HUES48 (cell line): ENCODE results near the gene PAX9.
"Not testable (repeated sequence)": the region's sequence is repeated elsewhere in the genome, so short reads cannot be mapped to it uniquely, and the experiment has no call there.

Experiments
- H3K27ac ChIP-seq: one replicate; pipeline ENCODE4 v1.7.0; 2013; ENCODE audit warnings: low read depth, low read length, inconsistent platforms
- H3K27me3 ChIP-seq: 2 replicates; pipeline ENCODE4 v1.6.1; 2013; ENCODE audit warnings: mild to moderate bottlenecking, low read length; ENCODE audit not compliant: control insufficient read depth, insufficient read depth
- H3K36me3 ChIP-seq: 2 replicates; pipeline ENCODE4 v1.6.1; 2013; ENCODE audit warnings: low read length; ENCODE audit not compliant: control insufficient read depth, insufficient read depth
- H3K4me1 ChIP-seq: 2 replicates; pipeline ENCODE4 v1.6.1; 2013; ENCODE audit warnings: mild to moderate bottlenecking, low read length; ENCODE audit not compliant: control insufficient read depth, insufficient read depth
- H3K4me3 ChIP-seq: 2 replicates; pipeline ENCODE4 v1.5.1; 2013; ENCODE audit warnings: mild to moderate bottlenecking, low read depth, low read length
- H3K9ac ChIP-seq: 2 replicates; pipeline ENCODE4 v1.6.1; 2013; ENCODE audit warnings: mild to moderate bottlenecking, low read depth, low read length, moderate library complexity
- H3K9me3 ChIP-seq: 2 replicates; pipeline ENCODE4 v1.6.1; 2013; ENCODE audit warnings: low read length; ENCODE audit not compliant: control insufficient read depth, insufficient read depth

Gene PAX9

GRCh38 chr14:36682338-36682737 lies 20.7 kb downstream of the PAX9 start:
- Histone ChIP-seq H3K4me1 (peaks cover 32% of the 10 kb centered on the region), H3K4me3 (no peak overlapping the region), H3K27me3 (no peaks in the 10 kb centered on the region), H3K9ac (no peak overlapping the region), H3K27ac (no peak overlapping the region), H3K36me3 (no peaks in the 10 kb centered on the region), H3K9me3 (no peaks in the 10 kb centered on the region)

DNA sequence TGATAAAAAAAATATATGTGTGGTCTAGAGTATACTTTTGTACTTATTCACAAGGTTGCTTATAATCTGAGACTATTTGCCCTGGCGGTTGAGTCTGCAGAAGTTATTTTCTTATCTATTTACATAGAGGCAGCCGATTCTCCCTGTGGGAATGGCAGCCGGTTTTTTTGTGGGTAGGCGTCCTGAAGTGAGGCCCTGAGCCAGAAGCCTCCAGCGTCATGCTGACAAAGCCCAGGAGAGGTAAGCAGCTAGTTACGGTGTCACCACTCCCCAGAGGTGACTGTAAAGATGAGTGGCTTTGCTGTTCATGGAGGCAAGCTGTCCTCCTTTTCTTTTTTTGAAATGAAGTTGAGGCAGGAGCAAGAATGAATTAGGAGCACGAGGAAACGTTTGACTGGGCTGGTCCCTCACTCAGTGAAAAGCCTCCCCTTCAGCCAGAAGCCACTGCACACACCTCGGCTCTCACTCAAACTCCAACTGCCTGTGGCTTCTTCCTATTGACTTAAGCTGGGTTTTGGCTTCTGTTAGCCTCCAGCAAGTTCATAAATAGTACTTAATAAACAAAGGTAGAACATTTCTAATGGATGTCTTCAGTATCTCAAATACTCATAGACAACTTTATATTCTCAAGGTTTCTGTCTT lies 21.5 kb downstream of the PAX9 start:
- no peak overlapping the region for H3K9ac ChIP-seq
- no peaks in the 10 kb centered on the region for H3K36me3 ChIP-seq
- H3K9me3 ChIP-seq: no peaks in the 10 kb centered on the region
- no peaks in the 10 kb centered on the region for H3K27me3 ChIP-seq
- peaks cover 32% of the 10 kb centered on the region for H3K4me1 ChIP-seq
- H3K27ac ChIP-seq: no peak overlapping the region
- H3K4me3 ChIP-seq: no peak overlapping the region

DNA sequence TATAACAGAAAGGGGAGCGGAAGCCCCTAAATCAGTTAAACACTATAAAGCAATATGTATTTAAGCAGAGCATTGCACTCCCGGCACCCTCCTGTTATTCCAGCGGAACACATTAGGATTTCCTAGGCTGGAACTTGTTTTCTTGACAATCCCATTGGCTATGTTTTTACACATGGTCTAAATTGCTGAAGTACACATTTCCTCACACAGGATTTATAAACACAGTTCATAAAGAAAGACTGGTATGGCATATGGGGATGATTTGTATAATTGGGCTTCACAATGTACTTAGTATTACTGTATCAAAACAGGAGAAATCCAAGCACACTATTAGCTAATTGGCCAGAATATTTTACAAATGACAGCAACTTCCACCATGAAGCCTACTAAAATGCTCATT lies 23.3 kb downstream of the PAX9 start:
- peaks cover 32% of the 10 kb centered on the region for H3K4me1 ChIP-seq
- H3K9ac ChIP-seq: no peak overlapping the region
- H3K9me3 ChIP-seq: no peaks in the 10 kb centered on the region
- H3K36me3 ChIP-seq: no peaks in the 10 kb centered on the region
- no peak overlapping the region for H3K4me3 ChIP-seq
- no peaks in the 10 kb centered on the region for H3K27me3 ChIP-seq
- no peak overlapping the region for H3K27ac ChIP-seq

GRCh38 chr14:36690311-36691040 lies 28.8 kb downstream of the PAX9 start:
- Histone ChIP-seq H3K4me1 (peaks cover under 1% of the 10 kb centered on the region; the same call in 1 of the 2 replicates), H3K27me3 (no peaks in the 10 kb centered on the region), H3K4me3 (no peak overlapping the region), H3K9me3 (no peaks in the 10 kb centered on the region), H3K27ac (no peak overlapping the region), H3K36me3 (no peaks in the 10 kb centered on the region), H3K9ac (no peak overlapping the region)

GRCh38 chr14:36699420-36699819 lies 37.8 kb downstream of the PAX9 start:
- H3K4me3 ChIP-seq, H3K36me3 ChIP-seq, H3K4me1 ChIP-seq, H3K9ac ChIP-seq, H3K27ac ChIP-seq, H3K27me3 ChIP-seq, H3K9me3 ChIP-seq: not testable (repeated sequence)

- no peak overlapping the region for H3K9ac ChIP-seq
- no peaks in the 10 kb centered on the region for H3K9me3 ChIP-seq
- H3K27ac ChIP-seq: no peak overlapping the region
- H3K27me3 ChIP-seq: no peaks in the 10 kb centered on the region
- no peaks in the 10 kb centered on the region for H3K36me3 ChIP-seq
- H3K4me1 ChIP-seq: peaks cover 6% of the 10 kb centered on the region; the same call in 1 of the 2 replicates
- no peak overlapping the region for H3K4me3 ChIP-seq
Observed at GRCh38 chr14:36700651-36701050, 39.0 kb downstream of the PAX9 start.

DNA sequence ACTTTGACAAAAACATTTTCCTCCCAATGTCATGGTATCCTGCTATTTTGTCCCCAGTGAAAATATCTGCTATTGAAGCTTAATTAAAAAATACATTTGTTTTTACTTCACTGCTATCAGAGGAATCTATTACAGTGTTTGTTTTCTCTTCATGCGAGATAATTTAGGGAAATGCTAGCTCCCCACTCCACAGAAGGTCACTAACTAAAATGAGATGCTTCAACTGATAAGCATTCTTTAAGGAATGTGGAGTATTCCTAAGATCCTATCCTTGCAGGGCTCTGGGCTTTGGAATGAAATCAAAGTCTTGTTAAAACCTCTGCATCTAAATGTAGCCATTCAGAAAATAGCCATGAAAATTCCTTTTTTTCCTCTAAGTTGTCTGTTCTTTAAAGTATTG lies 39.5 kb downstream of the PAX9 start:
- Histone ChIP-seq H3K27ac (no peak overlapping the region), H3K9ac (no peak overlapping the region), H3K9me3 (no peaks in the 10 kb centered on the region), H3K27me3 (no peaks in the 10 kb centered on the region), H3K4me3 (no peak overlapping the region), H3K36me3 (no peaks in the 10 kb centered on the region), H3K4me1 (peaks cover 6% of the 10 kb centered on the region; the same call in 1 of the 2 replicates)

- peaks cover 6% of the 10 kb centered on the region; the same call in 1 of the 2 replicates for H3K4me1 ChIP-seq
- H3K36me3 ChIP-seq: no peaks in the 10 kb centered on the region
- no peak overlapping the region for H3K9ac ChIP-seq
- H3K27me3 ChIP-seq: no peaks in the 10 kb centered on the region
- H3K4me3 ChIP-seq: no peak overlapping the region
- H3K27ac ChIP-seq: no peak overlapping the region
- no peaks in the 10 kb centered on the region for H3K9me3 ChIP-seq
Observed at GRCh38 chr14:36702474-36702873, 40.8 kb downstream of the PAX9 start.

DNA sequence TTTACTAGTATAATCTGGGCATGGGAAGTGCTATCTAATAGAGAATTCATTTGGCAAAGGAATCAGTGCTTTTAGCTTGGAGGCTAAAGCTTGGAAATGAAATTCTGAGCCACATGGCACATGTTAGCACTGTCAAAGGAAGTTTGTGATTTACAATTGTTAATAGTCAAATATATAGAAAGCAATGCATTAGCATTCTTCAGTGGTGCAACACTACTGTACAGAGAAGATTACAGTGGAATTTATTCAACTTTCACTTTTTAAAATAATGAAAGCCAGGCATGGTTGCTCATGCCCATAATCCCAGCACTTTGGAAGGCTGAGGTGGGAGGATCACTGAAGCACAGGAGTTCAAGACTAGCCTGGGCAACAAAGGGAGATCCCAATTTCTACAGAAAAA lies 45.9 kb downstream of the PAX9 start:
- Histone ChIP-seq H3K36me3 (no peaks in the 10 kb centered on the region), H3K9ac (no peak overlapping the region), H3K27me3 (no peaks in the 10 kb centered on the region), H3K9me3 (no peaks in the 10 kb centered on the region), H3K4me1 (no peaks in the 10 kb centered on the region), H3K27ac (no peak overlapping the region), H3K4me3 (no peak overlapping the region)

GRCh38 chr14:36713960-36714703 lies 52.5 kb downstream of the PAX9 start:
- Histone ChIP-seq H3K27me3 (no peaks in the 10 kb centered on the region), H3K36me3 (no peaks in the 10 kb centered on the region), H3K4me1 (peaks cover 13% of the 10 kb centered on the region), H3K27ac (no peak overlapping the region), H3K9ac (no peak overlapping the region), H3K9me3 (no peaks in the 10 kb centered on the region), H3K4me3 (no peak overlapping the region)

DNA sequence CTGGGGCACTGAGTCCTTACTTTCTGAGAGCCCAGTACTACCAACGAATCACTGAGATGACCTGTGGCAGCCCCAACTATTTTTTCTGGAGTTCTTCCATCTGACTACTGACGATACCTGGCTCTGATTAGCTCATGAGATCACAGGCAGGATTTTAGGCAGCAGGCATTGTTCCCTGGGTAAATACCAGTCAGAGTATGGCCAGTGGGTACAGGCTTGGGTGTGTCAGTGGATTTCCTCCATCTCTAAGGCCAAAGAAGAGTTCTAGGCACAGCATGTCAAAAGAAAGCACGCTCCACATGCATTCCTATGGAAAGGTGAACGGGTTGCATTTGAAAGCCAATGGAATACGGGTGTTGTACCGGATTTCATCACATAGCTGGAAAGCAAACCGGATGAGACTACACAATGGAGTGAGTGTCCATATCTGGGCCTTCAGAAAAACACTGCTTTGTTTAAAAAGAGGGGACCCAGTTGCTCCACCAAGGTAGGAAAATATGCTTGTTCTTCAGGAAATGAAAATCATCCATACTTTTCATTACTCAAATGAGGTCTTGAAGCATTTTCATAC lies 55.0 kb downstream of the PAX9 start:
- Histone ChIP-seq H3K27ac (no peak overlapping the region), H3K4me1 (peaks cover 13% of the 10 kb centered on the region), H3K9ac (no peak overlapping the region), H3K4me3 (no peak overlapping the region), H3K36me3 (no peaks in the 10 kb centered on the region), H3K9me3 (no peaks in the 10 kb centered on the region), H3K27me3 (no peaks in the 10 kb centered on the region)
